PC-3 (cell line): ENCODE measurements around the gene CCDC8. TPM values are rescaled to one million over a fixed set of nuclear protein-coding genes. Genes with fewer than 3 reads are reported as not detected.

ENCODE experiments used
- ATAC-seq: fragments of 200-7000 bp; cut with Tn5 transposase; 2 replicates; pipeline ENCODE4 v1.9.1; 2020; ENCODE audit warnings: mild to moderate bottlenecking, moderate library complexity
- BruUV-seq: library from RNA; stranded (reverse); fragments of 400-500 nt; replicated peaks from 2 replicates; lab custom pipeline; 2021; lab: Mats Ljungman, UMichigan
- CTCF ChIA-PET: fragments of 300-600 bp; sonication (Branson Sonifier 250); formaldehyde crosslinking; loops from one replicate; lab custom pipeline; 2022; ENCODE audit warnings: antibody characterized with exemption; lab: Charles Lee
- POLR2A ChIA-PET: fragments of 300-600 bp; sonication (Branson Sonifier 250); formaldehyde crosslinking; loops from one replicate; lab custom pipeline; 2022; ENCODE audit warnings: antibody characterized with exemption; ENCODE audit not compliant: unreplicated experiment; lab: Charles Lee
- DNase-seq: peaks from one replicate; pipeline ENCODE4 v3.0.0-alpha.2; 2015
- H2AFZ ChIP-seq: fragments of 300-600 bp; sonication (generic); 2 replicates; pipeline ENCODE4 v1.6.0; 2016; ENCODE audit warnings: antibody characterized with exemption, low read length
- H3F3A ChIP-seq: fragments of 300-600 bp; sonication (generic); one replicate; pipeline ENCODE4 v1.6.0; 2017; ENCODE audit warnings: antibody characterized with exemption, low read length, control low read depth, mild to moderate bottlenecking; ENCODE audit not compliant: unreplicated experiment
- H3K27ac ChIP-seq: fragments of 300-600 bp; sonication (generic); 2 replicates; pipeline ENCODE4 v1.5.1; 2016; ENCODE audit warnings: mild to moderate bottlenecking, low read length
- H3K27me3 ChIP-seq: fragments of 300-600 bp; sonication (generic); 2 replicates; pipeline ENCODE4 v1.6.1; 2016; ENCODE audit warnings: low read length, mixed read lengths
- H3K36me3 ChIP-seq: fragments of 300-600 bp; sonication (generic); 2 replicates; pipeline ENCODE4 v1.6.1; 2016; ENCODE audit warnings: low read depth, mixed run types, low read length, mixed read lengths
- H3K4me1 ChIP-seq: fragments of 300-600 bp; sonication (generic); 2 replicates; pipeline ENCODE4 v1.5.1; 2016; ENCODE audit warnings: low read length; ENCODE audit not compliant: insufficient read depth
- H3K4me2 ChIP-seq: fragments of 300-600 bp; sonication (generic); 2 replicates; pipeline ENCODE4 v1.6.0; 2016; ENCODE audit warnings: low read length
- H3K4me3 ChIP-seq: fragments of 300-600 bp; sonication (generic); 2 replicates; pipeline ENCODE4 v1.5.1; 2016; ENCODE audit warnings: mild to moderate bottlenecking, low read length, mixed read lengths
- H3K79me2 ChIP-seq: fragments of 300-600 bp; sonication (generic); 2 replicates; pipeline ENCODE4 v1.6.1; 2017; ENCODE audit warnings: low read length, mixed read lengths
- H3K9ac ChIP-seq: fragments of 300-600 bp; sonication (generic); 2 replicates; pipeline ENCODE4 v1.6.0; 2016; ENCODE audit warnings: mild to moderate bottlenecking, low read length
- H3K9me2 ChIP-seq: fragments of 300-600 bp; sonication (generic); replicated peaks from 2 replicates; pipeline ENCODE4 v1.6.1; 2016; ENCODE audit warnings: mixed run types, low read length, mixed read lengths
- H3K9me3 ChIP-seq: fragments of 300-600 bp; sonication (generic); 2 replicates; pipeline ENCODE4 v1.6.1; 2016; ENCODE audit warnings: low read length, mixed read lengths
- H4K20me1 ChIP-seq: fragments of 300-600 bp; sonication (generic); 2 replicates; pipeline ENCODE4 v1.6.1; 2016; ENCODE audit warnings: low read length, mixed read lengths
- CTCF ChIP-seq: fragments of 300-600 bp; sonication (generic); conservative IDR thresholded peaks from 2 replicates; pipeline ENCODE4 v1.5.1; 2017; ENCODE audit warnings: antibody characterized with exemption, low read depth, mild to moderate bottlenecking, low read length
- EZH2 ChIP-seq: fragments of 300-600 bp; sonication (generic); IDR thresholded peaks from one replicate; pipeline ENCODE4 v1.6.1; 2017; ENCODE audit warnings: antibody characterized with exemption, mild to moderate bottlenecking, low read length; ENCODE audit not compliant: unreplicated experiment
- EZH2phosphoT487 ChIP-seq: fragments of 300-600 bp; sonication (generic); IDR thresholded peaks from 2 replicates; pipeline ENCODE4 v1.6.1; 2018; ENCODE audit warnings: mild to moderate bottlenecking, antibody characterized with exemption, low read length, borderline replicate concordance
- intact Hi-C: fragments of 100-400 bp; cut with micrococcal nuclease; formaldehyde crosslinking; loops from 2 replicates; pipeline ENCODE4 v1.9.0; 2023
- total RNA-seq: library from RNA; depleted of rRNA; stranded (reverse); fragments of >200 nt; gene quantifications from 2 replicates; pipeline ENCODE4 v1.2.3, GENCODE V29; 2014

The CCDC8 gene
- total RNA-seq, 1 experiment from 2014 or later: not detected

DNA sequence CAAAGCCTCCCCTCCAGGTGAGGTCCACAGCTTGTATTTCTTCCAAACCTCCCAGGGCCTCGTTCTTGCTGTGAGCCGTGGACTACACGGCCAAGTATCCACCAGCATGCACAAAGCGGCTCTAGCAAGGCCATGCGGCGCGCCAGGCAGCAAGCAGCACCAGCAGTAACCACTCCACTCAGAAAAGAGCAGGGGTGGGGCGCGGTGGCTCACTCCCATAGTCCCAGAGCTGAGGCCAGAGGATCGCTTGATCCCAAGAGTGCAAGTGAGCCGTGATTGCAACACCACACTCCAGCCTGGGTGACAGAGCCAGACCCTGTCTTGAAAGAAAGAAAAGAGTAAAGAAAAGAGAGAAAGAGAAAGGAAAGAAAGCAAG, 4.7 kb downstream of the CCDC8 start:
- CTCF ChIA-PET: no interaction called here
- no peaks in the 10 kb centered on the region for H3K36me3 ChIP-seq
- H3K4me3 ChIP-seq: no peak overlapping the region
- no peaks in the 10 kb centered on the region for H3F3A ChIP-seq
- H3K9me3 ChIP-seq: no peaks in the 10 kb centered on the region
- no peaks in the 10 kb centered on the region for H3K27me3 ChIP-seq
- no peak for ATAC-seq
- H2AFZ ChIP-seq: no peak overlapping the region
- no peak overlapping the region for H3K27ac ChIP-seq
- intact Hi-C loops: loop anchor here (10.0 kb wide), 1 partner anchor 106 kb away; no protein-coding TSS in a partner anchor
- BruUV-seq: no TSS peak
- H3K79me2 ChIP-seq: no peaks in the 10 kb centered on the region
- no peak for DNase-seq
- POLR2A ChIA-PET: no interaction called here
- 0 out of 2 replicates have a peak, but pooled peaks cover 4% of the 10 kb centered on the region for H3K4me1 ChIP-seq
- H3K4me2 ChIP-seq: no peak overlapping the region
- TF ChIP-seq CTCF: no peak
- TF ChIP-seq EZH2: no peak
- TF ChIP-seq EZH2phosphoT487: no peak
- no peak overlapping the region for H3K9ac ChIP-seq
- no peaks in the 10 kb centered on the region for H4K20me1 ChIP-seq
- H3K9me2 ChIP-seq: no peaks in the 10 kb centered on the region

DNA sequence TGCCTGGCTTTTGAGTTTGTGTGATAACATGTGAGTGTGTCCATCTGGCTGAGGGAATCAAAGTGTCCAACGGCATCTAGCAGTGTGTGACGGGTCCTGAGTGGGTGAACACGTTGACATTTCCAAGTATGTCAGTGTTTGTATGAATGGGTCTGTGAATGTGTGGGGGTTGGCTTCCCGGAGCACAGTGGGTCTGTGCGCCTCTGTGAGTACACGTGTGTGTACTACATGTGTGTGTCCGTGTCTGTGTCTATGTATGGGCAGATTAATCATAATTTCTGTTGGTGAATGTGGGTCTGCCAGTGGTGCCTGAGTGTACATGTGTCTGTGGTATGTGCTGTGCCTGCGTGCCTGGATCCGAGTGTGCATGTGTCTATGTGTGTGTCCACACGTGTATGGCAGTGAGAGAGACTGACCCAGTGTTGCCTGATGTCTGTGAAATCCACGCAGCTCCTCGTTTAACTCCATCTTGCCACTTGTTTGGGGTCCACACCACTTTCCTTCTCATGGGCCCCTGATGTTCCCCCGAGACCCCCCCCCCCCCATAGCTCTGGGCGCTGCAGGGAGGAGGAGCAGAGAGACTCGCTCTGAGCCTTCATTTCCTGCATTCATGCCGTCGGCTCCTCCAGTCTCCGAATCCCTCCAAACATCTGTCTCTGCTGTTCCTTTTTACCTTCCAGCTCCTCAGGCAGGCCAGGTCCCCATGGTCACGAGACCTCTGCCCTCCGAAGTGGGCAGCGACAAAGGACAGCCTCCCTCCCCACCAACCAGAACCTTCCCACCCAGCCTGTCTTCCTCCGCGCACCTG, 5.3 kb downstream of the CCDC8 start:
- no peak overlapping the region for H2AFZ ChIP-seq

More for the DNA sequence above, 5.3 kb downstream of the CCDC8 start:
- Histone ChIP-seq H3K4me1 (0 out of 2 replicates have a peak, but pooled peaks cover 4% of the 10 kb centered on the region), H3K27me3 (no peaks in the 10 kb centered on the region), H3F3A (no peaks in the 10 kb centered on the region), H3K27ac (no peak overlapping the region), H3K9ac (no peak overlapping the region), H3K79me2 (no peaks in the 10 kb centered on the region), H3K9me2 (no peaks in the 10 kb centered on the region), H4K20me1 (no peaks in the 10 kb centered on the region), H3K9me3 (no peaks in the 10 kb centered on the region), H3K4me2 (no peak overlapping the region), H3K4me3 (no peak overlapping the region), H3K36me3 (no peaks in the 10 kb centered on the region)
- intact Hi-C loops: loop anchor here (10.0 kb wide), 1 partner anchor 107 kb away; no protein-coding TSS in a partner anchor
- DNase-seq: no peak
- no peak for ATAC-seq
- no peak for TF ChIP-seq EZH2phosphoT487
- no peak for TF ChIP-seq EZH2
- TF ChIP-seq CTCF: no peak
- no TSS peak for BruUV-seq
- CTCF ChIA-PET: no interaction called here
- POLR2A ChIA-PET: no interaction called here
